Fibroblast of pulmonary artery (primary cell): Measurements from ENCODE around the gene CTNNA1.
A peak's percentile ranks its signal among the peaks of the same experiment; 100 is the strongest.

Experiments
- DNase-seq: peaks from one replicate; pipeline ENCODE4 v3.0.0-alpha.2; 2010; ENCODE audit warnings: low read depth
- H3K4me3 ChIP-seq: replicated peaks from 2 replicates; pipeline ENCODE4 v1.5.1; 2011; ENCODE audit warnings: low read depth, mild to moderate bottlenecking, control low read depth, low read length, moderate library complexity
- TF ChIP-seq, protein P1 (sequence below): IDR thresholded peaks from 2 replicates; pipeline ENCODE4 v1.5.1; 2011; ENCODE audit warnings: mild to moderate bottlenecking, control low read depth, low read length, inconsistent platforms; ENCODE audit errors: missing control alignments

Gene CTNNA1

DNA sequence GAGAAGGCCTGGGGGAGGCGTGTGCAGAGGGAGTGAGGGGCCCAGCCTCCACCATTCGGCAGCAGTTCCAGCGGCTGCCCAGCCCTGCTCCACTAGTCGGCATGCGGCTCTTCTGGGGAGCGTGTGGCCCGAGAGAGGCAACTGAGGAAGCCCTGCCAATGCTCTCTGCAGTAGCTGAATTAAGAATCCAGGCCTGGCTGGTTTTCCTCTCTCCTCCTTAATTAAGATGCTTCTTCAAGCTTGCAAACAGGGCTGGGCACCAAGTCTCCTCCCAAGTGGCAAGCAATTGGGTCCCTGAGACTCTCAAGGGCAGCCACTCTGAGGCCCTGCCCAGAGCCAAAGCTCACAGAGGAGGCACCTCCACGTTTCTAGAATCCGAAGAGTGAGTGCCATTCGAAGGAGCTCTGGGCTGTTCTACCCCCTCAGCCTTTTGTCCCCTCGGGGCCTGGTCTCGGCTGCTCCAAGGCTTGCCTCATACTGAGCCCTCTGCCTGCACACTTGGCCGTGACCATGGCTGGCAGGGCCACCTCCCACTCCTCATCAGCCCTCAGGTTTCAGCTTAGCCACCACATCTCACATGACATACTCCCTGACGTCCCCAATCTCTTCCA is 197.3 kb downstream of the CTNNA1 start:
- no peak for DNase-seq
- TF ChIP-seq, protein P1, sequence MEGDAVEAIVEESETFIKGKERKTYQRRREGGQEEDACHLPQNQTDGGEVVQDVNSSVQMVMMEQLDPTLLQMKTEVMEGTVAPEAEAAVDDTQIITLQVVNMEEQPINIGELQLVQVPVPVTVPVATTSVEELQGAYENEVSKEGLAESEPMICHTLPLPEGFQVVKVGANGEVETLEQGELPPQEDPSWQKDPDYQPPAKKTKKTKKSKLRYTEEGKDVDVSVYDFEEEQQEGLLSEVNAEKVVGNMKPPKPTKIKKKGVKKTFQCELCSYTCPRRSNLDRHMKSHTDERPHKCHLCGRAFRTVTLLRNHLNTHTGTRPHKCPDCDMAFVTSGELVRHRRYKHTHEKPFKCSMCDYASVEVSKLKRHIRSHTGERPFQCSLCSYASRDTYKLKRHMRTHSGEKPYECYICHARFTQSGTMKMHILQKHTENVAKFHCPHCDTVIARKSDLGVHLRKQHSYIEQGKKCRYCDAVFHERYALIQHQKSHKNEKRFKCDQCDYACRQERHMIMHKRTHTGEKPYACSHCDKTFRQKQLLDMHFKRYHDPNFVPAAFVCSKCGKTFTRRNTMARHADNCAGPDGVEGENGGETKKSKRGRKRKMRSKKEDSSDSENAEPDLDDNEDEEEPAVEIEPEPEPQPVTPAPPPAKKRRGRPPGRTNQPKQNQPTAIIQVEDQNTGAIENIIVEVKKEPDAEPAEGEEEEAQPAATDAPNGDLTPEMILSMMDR = no peak
- H3K4me3 ChIP-seq = no peak overlapping the region

DNA sequence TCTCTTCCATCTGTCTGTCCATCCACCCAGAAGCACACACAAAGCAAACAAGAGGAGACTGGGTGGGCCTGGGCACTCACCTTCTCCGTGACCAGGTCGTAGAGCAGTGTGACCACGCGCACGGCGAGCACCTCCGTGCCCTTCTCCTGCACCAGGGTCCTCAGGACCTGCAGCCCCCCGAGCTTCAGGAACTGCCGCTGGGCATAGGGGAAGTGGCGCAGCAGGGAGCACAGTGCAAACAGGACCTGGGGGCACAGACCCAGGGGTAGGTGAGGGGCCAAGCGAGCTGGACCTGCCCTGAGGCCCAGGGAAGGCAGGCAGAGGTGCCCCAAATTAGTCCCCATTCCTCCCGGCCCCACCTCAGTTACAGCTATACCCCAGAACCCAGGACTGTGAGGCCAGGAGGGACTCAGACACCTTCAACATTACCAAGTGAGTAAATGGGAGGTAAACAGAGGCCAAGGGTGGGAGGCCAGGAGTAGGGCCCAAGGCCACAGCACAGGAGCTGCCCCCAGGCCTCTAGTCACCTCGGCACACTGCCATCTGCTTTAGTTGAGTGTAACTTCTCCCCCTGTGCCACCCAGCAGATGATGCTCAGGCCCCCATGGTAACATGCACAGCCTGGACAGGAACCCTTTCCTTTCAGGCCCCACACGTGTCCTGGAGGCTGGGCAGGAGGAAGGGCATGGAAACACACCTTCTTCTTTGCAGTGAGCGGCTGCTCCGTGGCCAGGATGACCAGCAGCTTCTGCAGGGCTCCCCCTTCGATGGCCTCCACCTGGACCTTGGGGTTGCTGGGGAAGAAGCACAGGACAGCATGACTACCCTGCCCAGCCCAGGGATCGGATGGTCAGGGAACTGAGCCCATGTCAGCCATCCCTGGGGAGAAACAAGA is 198.1 kb downstream of the CTNNA1 start:
- TF ChIP-seq, protein P1 = no peak
- H3K4me3 ChIP-seq = no peak overlapping the region
- DNase-seq = no peak

DNA sequence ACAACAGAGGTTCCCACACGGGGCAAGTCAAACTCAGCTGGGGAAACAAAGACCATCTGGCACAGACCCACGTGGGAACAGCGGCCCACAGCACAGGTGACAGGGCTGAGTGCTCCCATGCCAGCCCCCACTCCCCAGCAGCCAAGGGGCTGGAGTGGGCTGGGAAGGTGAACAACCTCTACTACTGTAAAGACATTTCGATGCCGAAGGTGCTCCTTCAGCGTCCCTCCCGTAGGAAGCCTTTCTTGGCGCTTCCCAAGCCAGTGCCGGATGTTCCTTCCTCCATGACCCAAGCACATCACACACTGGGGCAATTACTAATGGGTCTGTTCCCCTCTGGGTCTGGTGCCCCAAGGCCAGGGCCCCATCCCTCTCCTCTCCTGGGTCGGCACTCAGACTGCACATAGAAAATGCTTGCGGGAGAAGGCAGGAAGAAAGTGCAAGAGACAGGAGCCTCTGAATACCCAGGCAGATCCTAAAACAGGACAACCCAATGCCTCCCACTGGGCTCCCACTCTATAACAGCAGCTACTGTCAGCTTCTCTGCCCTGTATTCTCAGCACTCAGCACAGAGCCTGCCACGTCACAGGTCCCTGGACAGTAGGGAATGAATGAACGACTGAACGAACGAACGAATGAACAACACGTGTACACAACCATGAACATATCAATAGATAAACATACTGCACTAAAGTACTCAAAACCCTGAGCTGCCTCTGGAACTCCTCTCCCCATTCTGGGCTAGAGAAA is 198.9 kb downstream of the CTNNA1 start:
- no peak overlapping the region for H3K4me3 ChIP-seq
- TF ChIP-seq, protein P1 = no peak
- no peak for DNase-seq

DNA sequence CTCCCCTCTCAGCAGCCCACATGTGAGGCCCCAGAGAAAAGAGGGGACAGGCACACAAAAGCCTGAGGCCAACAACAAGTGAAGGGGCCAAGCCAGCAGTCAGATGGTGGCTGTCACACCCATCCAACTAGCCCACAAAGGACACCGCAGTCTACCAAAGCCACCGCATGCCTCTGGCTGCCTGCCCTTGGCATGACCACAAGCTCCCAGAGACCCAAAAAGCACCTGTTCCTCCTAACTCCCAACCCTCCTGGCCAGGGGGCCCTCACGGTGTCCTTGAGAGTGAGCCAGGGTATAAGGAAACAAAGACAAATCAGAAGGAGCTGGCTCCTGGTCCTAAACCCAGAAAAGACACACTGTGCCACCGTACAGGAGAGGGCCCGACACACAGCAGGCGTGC is 199.7 kb downstream of the CTNNA1 start:
- no peak overlapping the region for H3K4me3 ChIP-seq
- TF ChIP-seq, protein P1 = no peak
- DNase-seq = no peak

DNA sequence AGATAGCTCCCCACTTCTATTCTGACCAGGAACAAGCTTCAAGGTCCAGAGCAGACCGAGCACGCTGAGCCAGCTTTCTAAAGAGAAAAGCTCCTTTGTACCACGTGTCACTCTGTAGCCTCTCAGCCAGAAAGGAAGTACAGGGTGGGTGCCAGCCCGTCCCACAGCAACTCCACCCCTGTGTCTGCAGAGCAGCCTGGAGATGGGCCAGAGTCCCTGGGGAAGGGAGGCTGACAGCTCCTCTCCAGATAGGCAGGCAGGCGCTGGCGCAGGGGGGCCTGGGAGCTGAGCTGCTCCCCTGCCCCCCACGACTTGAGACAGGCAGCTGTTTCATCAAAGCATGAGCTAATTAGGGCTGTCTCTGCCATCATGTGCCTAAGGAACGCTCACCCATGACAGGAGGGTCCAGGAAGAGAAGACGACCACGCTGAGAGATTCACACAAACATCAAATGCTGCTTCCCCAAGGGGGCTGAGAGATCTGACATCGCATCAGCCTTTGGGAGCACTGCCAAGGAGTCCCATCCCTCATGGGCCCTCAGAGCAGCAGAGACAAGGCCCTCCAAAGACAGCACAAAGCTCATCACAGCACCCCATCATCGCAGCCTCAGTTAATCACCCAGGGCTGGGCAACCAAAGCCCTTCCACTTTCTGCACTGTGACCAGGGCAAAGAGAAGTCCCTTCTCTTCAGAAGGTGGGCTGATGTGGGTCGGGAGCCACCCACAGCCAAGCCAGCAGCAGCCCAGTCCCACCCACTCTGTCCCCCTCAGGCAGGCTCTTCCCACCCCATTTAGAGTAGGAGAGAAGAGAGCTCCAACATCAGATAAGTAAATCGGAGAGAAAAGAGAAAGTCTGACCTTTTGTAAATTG is 200.4 kb downstream of the CTNNA1 start:
- DNase-seq = peak; percentile 75
- TF ChIP-seq, protein P1 = no peak
- H3K4me3 ChIP-seq = no peak overlapping the region
